ENCODE results near the gene GATA6.

GRCh38 chr18:22159014-22159413 lies 10.4 kb upstream of the GATA6 start:
- TF ChIP-seq CTCF (IDR thresholded peaks at IDR 0.05), result no peak
- TF ChIP-seq EP300 (IDR thresholded peaks at IDR 0.05), result no peak
- no peak for TF ChIP-seq POLR2A (IDR thresholded peaks at IDR 0.05)
- TF ChIP-seq POLR2AphosphoS5 (IDR thresholded peaks at IDR 0.05), result no peak
